Colon (tissue), 2 donors: ENCODE data around the gene SEMA5A.

ENCODE experiments used
- FAIRE-seq: peaks from 2 replicates; lab custom pipeline; 2012; peaks lifted over from hg19 to GRCh38; lab: Jason Lieb, UNC
- donor health status: control.
- donor health status: control.

Gene SEMA5A

DNA sequence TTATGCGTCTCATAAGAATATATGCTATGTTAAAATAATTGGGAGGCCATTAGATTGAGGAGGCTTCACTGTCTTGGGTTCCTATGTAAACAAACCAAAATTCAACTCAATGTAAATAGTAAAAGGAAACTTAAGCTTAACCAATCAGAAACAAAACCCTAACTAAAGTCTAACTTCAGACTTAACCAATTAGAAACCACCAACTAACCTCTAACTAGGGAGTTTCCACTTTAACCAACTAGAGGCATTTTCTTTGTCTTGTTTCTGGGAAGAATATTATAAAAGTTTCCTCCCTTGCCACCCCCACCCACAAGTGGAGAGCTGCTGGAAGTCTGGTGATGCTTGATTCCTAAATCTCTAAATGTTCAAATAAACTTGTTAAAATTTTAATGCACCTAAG, 214.5 kb downstream of the SEMA5A start:
- no peak for FAIRE-seq

DNA sequence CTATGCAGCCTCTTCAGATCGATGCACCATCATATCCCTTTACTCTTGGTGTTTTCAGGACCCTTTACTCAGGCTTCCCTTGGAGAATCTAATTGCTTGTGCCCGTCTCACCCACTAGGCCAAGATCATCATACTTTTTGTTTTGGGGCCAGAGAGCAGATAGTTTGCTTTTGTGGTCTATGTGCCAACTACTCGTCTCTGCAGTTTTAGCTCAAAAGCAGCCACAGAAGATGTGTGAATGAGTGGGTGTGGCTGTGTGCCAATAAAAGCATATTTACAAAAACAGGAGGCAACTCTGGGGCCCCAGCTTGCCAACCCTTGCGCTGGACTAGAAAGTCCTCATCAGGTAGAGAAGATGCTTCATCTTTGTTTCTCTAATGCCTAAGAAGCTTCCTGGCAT, 216.8 kb downstream of the SEMA5A start:
- FAIRE-seq = no peak

DNA sequence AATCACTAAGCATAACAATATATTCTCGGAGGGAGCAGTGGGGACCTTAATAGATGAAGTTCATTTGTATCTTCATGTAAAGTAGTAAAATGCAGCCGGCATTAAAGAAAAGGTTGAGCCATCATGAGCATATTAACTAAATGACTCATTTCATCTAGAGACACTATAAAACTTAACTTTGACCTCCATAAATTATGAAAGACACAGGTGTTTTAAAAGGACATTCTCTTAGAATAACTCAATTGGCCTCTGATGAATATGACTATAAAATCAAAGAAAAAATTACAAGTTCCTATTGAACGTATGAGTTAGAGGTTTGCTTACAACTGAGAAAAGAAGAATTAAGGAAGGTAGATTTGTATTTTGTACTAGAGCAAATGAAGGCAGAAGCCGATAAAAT, 220.3 kb downstream of the SEMA5A start:
- FAIRE-seq = no peak

- FAIRE-seq = no peak
Measured at GRCh38 chr5:9324348-9325077, 221.4 kb downstream of the SEMA5A start.

DNA sequence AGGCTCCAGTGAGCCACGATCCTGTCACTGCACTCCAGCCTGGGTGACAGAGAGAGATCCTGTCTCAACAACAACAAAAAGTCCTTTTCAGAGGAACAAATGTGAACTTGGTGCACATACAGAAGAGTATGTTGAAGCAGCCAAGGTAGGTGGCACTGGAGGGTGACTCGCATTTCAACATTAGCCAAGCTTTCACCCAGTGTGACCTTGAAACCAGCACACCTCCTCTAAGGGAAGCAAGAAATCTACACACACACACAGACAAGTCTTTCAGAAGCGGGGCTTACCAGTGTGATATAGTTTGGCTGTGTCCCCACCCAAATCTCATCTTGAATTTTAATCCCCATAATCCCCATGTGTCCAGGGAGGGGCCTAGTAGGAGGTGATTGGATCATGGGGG, 225.2 kb downstream of the SEMA5A start:
- FAIRE-seq = no peak

DNA sequence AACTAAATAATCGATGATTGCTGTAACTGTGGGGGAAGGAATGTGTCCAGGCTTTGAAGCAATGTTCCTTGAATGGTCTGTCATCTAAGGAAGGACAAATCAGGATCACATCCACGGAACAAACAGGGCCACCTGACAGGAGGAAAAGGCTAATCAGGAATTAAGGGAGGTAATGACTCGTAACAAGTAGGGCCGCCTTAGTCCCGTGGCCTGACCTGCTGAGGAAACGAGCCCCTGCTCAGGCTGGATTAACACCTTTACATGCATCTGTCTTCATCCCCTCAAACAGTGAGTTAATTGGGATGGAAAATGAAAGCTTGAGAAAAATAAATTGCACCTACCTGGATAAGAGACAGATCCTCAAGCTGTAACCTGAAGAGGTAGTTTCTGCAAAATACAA, 227.8 kb downstream of the SEMA5A start:
- FAIRE-seq = no peak

GRCh38 chr5:9316733-9317132, 229.1 kb downstream of the SEMA5A start:
- FAIRE-seq = no peak

DNA sequence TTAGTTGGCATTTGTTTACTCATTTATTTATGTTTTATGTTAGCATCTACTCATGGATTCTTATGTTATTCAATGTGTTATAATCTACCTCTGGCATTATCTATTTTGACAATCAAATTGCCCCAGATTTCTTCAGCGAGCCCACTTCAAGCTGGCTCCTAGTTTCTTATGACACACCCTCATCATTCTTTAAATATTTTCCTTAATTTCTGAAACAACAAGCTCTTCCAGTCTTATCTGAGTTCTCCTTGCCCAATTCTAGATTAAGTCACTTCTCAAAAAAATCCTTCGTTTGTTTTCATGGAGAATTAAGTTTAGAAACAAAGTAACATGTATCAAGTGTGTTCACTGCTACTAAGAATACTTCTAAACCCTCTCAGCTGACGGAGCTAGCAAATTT, 229.8 kb downstream of the SEMA5A start:
- FAIRE-seq = no peak

DNA sequence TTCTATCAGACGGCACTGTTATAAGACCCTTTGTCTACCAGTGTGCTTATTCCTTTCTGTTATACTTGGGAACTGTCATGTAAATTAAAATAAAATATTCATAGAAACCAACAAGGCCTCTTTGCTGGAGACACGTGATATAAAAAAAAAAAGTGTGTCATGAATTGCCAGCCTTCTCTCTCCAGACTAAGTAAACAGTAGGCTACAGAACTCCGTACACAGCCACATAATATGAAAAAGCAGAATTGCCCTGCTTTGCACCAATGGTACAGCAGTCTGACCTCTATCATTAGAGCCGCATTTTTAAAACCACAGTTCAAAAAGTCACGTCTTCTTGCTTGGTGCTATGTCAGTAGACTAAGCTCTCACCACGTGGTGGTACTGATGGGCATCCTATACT, 231.3 kb downstream of the SEMA5A start:
- FAIRE-seq = no peak

DNA sequence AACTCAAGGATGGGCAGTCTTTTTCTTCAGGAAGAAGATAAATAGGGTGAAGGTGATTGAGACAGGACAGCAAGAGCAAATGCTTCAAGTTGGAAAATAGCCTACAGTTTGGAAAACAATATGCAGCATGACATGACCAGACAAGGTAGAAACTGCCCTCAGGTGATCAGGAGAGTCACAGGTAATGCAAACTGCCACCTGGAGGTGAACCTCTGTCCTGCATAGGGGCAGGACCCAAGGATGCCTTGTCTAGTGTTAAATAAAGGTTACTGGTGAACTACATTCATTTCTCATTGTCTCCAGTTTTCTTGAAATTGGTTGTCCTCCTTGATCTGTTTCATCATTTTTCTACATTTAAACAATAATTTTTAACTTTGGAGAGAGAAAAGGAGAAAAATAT, 232.1 kb downstream of the SEMA5A start:
- FAIRE-seq = no peak

DNA sequence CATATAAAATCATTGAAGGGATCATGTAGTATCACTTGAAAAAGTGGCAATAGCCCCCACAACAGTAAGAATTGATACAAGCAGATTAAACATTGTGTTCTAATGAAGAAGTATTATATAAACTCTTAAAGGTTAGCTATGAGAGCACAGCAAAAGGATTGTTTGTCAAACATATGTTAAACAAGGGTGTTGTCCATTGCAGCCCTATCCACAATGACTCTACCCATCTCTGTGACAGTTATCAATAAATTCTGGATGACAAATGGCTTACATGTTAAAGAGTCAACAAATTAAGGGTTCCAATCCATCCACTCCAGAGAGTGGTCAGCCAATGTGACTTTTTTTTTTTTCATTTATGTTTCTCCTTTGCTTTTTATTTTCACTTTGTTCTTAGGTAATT, 238.7 kb downstream of the SEMA5A start:
- FAIRE-seq = no peak

DNA sequence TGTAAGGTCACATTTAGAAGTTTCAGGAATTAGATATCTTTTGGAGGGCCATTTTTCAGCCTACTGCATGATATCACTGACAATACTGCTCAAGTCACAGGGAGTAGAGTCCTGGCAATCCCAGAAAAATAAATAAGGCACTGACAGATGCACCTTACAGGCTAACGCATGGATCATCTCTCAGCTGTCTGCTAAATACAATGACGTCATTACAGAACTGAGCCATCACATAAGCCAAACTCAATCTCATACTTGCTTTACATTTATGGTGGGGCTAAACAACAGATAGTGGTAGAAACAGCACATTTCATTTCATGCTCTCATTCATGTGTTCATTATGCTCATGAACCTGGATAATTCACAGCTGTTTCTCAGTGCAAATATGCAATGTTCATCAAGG, 243.7 kb downstream of the SEMA5A start:
- no peak for FAIRE-seq

DNA sequence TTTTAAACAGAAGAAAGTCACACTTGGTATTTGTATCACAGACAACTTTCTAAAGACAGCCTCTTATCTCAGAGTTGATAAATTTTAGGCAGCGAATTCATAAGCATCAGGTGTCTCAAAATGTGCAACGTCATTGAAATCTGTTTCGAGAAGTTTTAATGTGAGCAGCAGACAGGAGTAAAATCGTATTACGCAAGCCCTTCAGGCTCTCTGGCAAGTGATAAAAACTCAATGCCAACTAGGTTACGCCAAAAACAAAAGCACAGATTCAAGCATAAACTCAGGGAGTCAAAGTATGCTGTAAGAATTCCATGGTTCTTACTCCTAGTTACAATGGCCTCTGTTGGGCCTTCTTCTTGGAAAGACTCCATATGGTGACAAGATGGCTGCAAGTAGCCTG, 244.7 kb downstream of the SEMA5A start:
- FAIRE-seq = no peak

DNA sequence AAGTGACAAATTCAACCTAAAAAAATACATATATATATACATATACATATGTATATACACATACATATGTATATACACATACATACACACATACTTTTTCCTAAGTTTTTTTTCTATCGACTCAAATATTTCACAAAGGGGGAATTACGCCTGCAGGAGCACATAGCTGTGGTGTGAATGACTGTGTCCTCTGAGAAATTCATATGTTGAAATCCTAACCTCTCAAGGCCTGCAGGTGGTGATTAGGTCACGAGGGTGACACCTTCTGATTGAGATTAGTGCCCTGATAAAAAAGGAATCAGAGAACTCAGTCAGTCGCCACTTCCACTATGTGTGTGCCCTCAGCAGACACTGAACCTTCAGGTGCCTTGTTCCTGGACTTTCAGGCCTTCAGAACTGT, 248.7 kb downstream of the SEMA5A start:
- no peak for FAIRE-seq

GRCh38 chr5:9295466-9295801, 250.4 kb downstream of the SEMA5A start:
- FAIRE-seq = no peak

DNA sequence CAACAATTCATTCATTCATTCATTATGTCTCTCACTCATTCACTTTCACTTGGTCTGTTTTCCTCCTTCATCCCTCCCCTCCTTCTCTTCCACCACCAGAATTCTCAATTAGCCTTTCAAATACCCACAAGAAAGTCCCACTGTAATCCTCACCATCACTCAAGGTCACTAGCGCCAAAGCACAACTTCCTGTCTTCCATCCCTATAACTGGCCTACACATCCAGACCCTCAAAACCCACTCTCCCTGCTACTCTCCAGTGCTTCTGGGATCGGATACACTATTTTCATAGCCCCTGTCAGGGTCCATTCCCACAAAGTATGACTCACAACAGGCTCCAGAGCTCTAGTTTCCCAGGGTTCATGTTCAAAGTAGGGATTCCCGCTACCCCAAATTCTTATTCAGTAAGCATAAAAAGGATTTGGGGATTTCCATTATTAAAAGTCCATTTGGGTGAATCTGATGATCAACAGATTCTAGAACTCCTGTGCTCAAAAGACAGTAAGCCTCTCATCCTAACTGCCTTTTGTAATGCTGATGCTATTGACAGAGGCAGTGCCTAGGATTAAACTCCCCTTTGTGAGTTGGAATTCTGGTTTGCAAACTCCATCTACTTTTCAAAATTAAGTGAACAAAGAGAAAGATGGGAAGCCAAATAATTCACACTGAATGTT, 250.9 kb downstream of the SEMA5A start:
- FAIRE-seq = no peak

DNA sequence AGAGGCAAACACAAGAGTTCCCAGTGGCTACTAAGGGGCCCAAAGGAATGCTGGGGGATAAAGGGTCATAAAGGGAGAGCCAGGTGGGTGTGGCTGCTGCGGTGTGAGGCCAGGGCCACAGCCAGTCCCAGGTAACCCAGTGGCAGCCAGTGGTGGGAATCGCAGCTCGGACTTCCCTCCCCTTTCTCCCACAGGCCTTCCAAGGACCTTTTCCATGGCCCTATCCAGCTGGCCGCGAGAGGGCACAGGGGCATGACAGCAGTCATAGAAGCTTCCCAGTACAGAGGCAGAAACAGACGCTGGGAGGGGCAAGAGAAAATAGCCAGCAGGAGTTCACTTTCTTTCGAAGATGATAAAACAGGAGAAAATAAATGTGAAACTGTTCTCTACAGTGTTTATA, 257.6 kb downstream of the SEMA5A start:
- FAIRE-seq = no peak

- FAIRE-seq = no peak
Measured at GRCh38 chr5:9284781-9285307, 261.0 kb downstream of the SEMA5A start.

DNA sequence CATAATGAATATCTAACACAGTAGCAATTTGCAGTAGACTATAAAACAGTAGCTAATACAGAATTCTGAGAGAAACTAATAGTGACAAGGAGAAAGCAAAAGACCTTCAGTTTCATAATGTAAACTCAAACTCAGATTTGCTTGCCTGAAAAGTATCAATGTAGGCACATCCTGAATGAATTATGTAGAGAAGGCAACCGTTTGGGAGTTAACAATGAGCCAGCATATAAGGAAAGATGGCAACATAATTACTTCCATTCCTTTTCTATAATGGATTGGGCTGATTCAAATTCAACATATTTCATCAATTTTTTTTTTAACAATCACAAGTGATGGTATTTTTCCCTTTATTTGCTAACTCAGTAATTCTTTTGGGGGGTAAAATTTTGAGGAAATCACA, 261.6 kb downstream of the SEMA5A start:
- no peak for FAIRE-seq

GRCh38 chr5:9283473-9283872, 262.4 kb downstream of the SEMA5A start:
- no peak for FAIRE-seq

DNA sequence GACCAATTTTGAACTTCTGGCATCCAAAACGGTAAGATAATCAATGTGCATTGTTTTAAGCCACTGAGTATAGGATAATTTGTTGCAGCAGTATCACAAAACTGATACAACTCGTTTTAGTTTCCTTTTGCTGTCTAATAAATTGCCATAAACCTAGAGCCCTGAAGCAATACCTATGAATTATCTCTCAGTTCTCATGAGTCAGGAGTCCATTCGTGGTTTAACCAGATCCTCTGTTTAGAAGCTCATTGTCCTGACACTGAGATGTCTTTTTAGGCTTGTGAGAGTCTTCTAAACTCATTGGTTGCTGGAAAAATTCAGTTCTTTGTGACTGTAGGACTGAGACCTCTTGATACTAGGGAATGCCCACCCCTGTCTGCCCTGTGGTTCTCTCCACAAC, 262.9 kb downstream of the SEMA5A start:
- no peak for FAIRE-seq

GRCh38 chr5:9282211-9282610, 263.7 kb downstream of the SEMA5A start:
- FAIRE-seq = no peak

GRCh38 chr5:9279774-9280173, 266.1 kb downstream of the SEMA5A start:
- FAIRE-seq = no peak
